T-helper 9 cell (primary cell): ENCODE results near the gene RTN3.
"Not testable (repeated sequence)": the region's sequence is repeated elsewhere in the genome, so short reads cannot be mapped to it uniquely, and the experiment has no call there.

Experiments
- DNase-seq: peaks from one replicate; pipeline ENCODE4 v3.0.0-alpha.2; 2020

RTN3 gene

GRCh38 chr11:63769042-63769713, 87.9 kb downstream of the RTN3 start:
- DNase-seq = no peak

- DNase-seq = no peak
These were observed 88.6 kb downstream of the RTN3 start for GRCh38 chr11:63769714-63770455.

GRCh38 chr11:63770763-63771162, 89.5 kb downstream of the RTN3 start:
- DNase-seq = no peak

GRCh38 chr11:63771741-63772318, 90.5 kb downstream of the RTN3 start:
- DNase-seq = not testable (repeated sequence)

GRCh38 chr11:63775191-63775590, 93.9 kb downstream of the RTN3 start:
- no peak for DNase-seq

GRCh38 chr11:63779039-63779438, 97.7 kb downstream of the RTN3 start:
- DNase-seq = no peak

- DNase-seq = no peak
These were observed 101.4 kb downstream of the RTN3 start for GRCh38 chr11:63782749-63783148.

GRCh38 chr11:63783925-63784592, 102.8 kb downstream of the RTN3 start:
- DNase-seq = no peak

- no peak for DNase-seq
These were observed 104.5 kb downstream of the RTN3 start for GRCh38 chr11:63785823-63786222.

- DNase-seq = no peak
These were observed 110.3 kb downstream of the RTN3 start for GRCh38 chr11:63791495-63792167.

GRCh38 chr11:63793161-63793560, 111.9 kb downstream of the RTN3 start:
- no peak for DNase-seq

- DNase-seq = no peak
These were observed 113.8 kb downstream of the RTN3 start for GRCh38 chr11:63795066-63795465.

GRCh38 chr11:63800921-63801320, 119.6 kb downstream of the RTN3 start:
- DNase-seq = no peak

GRCh38 chr11:63802637-63803414, 121.5 kb downstream of the RTN3 start:
- no peak for DNase-seq

GRCh38 chr11:63804259-63804658, 123.0 kb downstream of the RTN3 start:
- DNase-seq = no peak

GRCh38 chr11:63805844-63806415, 124.6 kb downstream of the RTN3 start:
- DNase-seq = no peak
